Effector CD4-positive, alpha-beta T cell (primary cell): ENCODE measurements around the gene VWA3A.
"Not testable (repeated sequence)": the region's sequence is repeated elsewhere in the genome, so short reads cannot be mapped to it uniquely, and the experiment has no call there.

Experiments used
- DNase-seq: peaks from one replicate; pipeline ENCODE4 v3.0.0-alpha.2; 2020
- total RNA-seq: gene quantifications from one replicate; lab custom pipeline; 2026; lab: John Stamatoyannopoulos, UW

VWA3A gene, protein sequence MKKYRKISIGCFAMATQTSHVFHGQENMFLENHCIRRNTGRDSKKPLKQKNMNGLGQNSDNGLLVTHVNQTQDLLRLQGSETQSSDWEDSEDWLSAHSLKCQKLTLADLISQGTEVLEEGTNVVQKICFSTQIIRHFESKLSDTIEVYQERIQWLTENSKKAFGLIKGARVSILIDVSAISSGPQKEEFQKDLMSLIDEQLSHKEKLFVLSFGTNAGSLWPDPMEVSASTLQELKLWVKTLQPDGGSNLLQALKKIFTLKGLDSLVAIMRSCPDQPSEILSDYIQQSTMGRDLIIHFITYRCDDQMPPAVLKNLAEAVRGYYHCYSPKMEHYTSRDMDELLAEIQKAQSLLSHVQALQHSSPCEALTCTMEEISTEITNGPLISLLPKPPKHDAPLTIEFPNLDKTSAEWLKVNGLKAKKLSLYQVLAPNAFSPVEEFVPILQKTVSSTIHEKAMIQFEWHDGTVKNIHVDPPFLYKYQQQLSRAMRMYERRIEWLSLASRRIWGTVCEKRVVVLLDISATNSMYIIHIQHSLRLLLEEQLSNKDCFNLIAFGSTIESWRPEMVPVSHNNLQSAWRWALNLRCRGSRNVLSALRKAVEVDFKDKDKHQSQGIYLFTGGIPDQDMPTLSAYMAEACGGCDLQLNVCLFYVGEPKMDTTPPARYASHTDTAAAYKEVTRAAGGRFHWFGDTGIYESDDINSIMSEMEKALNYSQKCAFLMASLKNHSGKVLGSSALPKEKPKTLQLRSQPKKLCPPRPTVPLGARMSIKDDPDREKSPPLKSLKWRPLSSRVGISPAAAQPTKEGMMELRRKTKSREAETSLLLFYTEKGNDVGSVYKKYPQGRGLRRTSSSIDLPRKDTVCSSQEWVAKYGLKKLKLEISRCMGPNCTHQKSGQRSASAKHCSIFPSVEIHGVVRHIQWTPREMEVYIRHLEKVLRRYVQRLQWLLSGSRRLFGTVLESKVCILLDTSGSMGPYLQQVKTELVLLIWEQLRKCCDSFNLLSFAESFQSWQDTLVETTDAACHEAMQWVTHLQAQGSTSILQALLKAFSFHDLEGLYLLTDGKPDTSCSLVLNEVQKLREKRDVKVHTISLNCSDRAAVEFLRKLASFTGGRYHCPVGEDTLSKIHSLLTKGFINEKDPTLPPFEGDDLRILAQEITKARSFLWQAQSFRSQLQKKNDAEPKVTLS
- total RNA-seq: 1.3 reads per million

DNA sequence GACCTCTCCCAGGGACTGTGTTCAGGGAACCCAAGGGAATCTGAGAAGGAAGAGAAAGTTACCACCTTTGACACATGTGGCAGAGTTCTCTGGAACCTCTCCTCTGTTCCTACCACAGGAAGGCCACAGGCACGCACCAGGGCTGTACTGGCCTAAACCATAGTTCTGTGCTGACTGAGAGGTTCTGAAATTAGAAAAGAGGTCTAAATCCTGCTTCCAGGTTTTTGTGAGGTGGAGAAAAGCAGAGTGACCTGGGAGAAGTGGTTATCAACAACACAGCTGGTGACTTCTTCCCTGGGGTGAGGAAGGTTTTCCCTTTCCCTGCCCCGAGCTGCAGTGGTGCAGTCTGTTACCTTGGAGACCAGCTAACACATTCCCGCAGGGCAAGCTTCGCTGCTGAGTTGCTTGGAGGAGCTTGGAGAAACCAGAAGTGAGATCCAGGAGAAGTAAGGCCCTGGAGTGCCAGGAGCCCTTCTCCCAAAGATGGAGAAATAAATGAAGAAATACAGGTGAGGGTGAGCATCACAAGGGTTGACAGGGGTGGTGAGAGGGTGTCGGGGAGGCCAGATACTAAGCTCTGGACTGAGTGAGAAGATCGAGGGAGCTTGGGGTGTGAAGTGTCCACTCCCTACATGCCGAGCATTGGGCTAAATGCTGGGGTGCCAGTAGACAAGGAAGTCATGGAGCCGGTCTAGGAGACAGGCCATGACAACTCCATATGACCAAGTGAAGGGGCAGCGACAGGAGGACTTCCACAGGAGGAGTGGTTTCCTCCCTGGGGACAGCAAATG, at the start of gene VWA3A:
Gene VWA3A, plus strand, starts transcription at position 399 of the 791 bp plus-strand sequence. Its CDS starts 97 bp downstream, at position 496.
- DNase-seq: no peak

- not testable (repeated sequence) for DNase-seq
These were observed 48.5 kb upstream of the VWA3A start for GRCh38 chr16:22043882-22044281.

DNA sequence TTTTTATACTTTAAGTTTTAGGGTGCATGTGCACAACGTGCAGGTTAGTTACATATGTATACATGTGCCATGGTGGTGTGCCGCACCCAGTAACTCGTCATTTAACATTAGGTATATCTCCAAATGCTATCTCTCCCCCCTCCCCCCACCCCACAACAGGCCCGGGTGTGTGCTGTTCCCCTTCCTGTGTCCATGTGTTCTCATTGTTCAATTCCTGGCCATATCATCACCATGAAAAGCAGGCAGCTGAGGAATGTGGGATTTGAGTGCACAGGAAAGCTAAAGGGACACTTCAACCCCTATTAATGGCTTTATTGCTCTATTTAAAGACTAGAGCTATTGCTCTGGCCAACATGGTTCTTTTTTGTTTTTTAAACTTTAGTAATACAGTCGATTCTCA, 46.5 kb upstream of the VWA3A start:
- not testable (repeated sequence) for DNase-seq

DNA sequence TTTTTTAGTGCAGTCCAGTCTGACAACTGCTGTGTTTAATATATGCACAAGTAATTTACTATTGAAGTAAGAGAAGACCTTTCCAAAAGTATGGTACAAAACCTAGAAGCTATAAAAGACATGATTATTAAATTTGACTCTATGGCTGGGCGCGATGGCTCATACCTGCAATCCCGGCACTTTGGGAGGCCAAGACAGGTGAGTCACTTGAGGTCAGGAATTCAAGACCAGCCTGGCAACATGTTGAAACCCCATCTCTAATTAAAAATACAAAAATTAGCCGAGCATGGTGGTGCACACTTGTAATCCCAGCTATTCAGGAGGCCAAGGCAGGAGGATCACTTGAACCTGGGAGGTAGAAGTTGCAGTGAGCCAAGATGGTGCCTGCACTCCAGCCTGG, 41.4 kb upstream of the VWA3A start:
- no peak for DNase-seq

GRCh38 chr16:22052980-22053379, 39.4 kb upstream of the VWA3A start:
- no peak for DNase-seq

GRCh38 chr16:22053921-22054341, 38.4 kb upstream of the VWA3A start:
- DNase-seq: no peak

DNA sequence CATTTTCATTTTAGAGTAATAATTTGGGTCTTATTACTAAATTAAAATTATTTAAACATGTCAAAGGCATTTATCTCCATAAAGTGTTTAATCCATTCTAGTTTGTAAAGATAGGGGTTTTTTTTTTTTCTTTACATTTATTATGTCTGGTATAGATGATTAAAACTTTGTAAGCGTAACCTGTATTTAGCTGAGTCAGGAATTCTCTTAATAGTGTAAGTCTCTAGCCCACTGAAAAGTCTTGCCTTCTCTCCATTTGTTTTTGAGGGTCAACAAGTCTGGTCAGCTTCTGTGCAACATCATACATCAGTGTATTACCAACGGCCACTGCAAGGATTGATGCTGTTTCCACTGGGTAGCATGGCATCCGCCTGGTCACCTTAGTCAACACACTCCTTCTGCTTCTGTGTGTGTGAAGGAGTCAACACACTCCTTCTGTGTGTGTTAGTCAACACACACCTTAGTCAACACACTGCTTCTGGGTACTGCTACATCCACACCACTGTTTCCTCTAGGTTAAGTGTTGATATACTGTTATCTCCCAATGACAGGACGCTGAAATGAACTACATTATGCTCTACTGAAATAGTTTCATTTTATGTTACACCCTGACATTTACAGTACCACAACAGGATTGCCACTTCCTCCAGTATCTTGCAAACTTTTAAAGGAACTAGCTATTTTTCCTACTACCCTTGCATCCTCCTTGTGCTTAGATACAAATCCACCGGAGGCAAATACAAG, 37.3 kb upstream of the VWA3A start:
- DNase-seq: no peak

GRCh38 chr16:22055881-22056280, 36.5 kb upstream of the VWA3A start:
- no peak for DNase-seq

- DNase-seq: no peak
These were observed 28.4 kb upstream of the VWA3A start for GRCh38 chr16:22063888-22064467.

DNA sequence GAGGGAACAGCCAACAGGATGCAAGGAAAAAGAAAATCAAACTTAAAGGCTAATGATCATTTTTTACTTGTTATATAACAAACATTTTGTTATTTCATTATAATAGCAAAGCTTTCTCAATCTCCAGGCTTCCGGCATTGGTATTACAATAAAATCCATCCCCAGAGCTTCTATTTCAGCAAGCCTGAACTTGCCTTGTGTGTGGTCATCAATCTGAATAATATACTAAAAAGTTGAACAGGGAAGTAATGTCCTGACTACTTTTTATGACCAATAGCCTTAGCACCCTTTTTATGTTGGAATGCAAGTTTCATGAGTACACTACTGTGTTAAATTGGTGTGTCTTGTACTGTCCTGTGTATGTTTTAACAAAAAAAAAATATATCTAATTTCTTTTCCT, 27.1 kb upstream of the VWA3A start:
- DNase-seq: no peak

DNA sequence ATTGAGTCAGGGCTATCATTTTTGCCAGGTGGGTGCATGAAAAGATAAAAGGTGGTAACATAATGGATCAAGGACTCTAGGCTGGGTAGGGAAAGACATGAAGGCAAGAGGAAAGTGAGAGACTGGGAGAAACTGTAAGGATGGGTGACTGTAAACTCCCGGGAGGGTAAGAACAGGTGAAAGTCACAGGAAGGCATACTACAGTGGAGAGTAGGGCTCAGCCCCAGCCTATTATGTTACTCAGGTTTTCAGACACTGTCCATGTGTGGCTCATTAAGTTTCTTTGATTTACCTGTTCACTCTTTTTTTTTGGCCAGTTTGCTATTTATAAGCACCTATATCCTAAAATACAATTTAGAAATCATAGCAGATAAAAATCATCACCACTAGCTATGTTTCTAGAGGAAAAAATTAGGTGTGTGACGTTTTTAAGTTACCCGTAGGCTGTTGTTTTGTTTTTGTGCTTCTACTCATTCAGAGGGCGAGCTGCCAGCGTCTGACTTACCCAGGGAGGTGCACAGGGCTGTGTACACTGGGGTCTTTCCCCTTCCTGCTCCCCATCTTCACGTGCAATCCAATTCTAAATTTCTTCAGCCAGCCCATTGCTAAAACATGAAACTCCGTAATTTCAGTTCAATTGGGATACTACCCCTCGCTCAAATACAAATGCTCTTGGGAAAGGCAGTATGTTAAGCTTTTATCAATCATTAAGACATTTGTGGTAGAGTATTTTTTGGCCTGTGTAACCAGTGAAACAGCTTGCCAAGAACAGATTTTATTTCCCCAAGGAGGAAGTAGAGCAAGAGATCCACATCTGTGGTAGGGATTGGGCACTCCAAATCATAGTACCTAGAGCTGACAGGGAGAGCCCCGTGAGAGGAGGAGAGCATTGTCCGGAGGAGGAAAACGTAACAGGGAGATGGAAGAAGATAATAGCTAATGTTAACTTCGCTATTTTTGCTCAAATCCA, 21.7 kb upstream of the VWA3A start:
- DNase-seq: no peak

DNA sequence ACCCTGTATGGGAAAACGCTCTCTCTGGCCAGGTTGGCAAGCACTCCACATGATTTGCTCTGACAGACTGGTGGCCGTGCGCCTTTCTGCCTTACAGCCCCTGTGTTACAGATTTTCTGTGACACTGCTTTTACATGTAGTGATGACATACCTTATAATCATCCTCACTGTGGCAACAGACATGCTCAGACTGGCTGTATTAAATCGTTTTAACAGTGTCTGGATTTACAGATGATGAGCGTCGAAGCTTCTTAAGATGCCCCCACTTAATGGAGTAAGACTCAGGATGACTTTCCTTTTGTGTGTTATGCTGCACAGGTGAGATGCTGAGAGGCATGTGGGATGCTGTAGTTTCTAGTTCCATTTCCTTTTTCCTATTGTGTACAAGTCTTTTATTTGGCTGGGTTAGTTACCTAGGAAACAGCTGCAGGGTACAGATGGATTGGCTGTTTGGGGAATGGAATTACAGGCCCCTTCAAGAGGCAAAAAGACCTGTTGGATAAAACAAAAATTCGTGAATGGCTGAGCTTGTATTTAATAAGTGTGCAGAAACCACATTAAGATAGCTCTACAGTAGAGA, 20.9 kb upstream of the VWA3A start:
- no peak for DNase-seq

GRCh38 chr16:22073350-22073749, 19.0 kb upstream of the VWA3A start:
- no peak for DNase-seq

DNA sequence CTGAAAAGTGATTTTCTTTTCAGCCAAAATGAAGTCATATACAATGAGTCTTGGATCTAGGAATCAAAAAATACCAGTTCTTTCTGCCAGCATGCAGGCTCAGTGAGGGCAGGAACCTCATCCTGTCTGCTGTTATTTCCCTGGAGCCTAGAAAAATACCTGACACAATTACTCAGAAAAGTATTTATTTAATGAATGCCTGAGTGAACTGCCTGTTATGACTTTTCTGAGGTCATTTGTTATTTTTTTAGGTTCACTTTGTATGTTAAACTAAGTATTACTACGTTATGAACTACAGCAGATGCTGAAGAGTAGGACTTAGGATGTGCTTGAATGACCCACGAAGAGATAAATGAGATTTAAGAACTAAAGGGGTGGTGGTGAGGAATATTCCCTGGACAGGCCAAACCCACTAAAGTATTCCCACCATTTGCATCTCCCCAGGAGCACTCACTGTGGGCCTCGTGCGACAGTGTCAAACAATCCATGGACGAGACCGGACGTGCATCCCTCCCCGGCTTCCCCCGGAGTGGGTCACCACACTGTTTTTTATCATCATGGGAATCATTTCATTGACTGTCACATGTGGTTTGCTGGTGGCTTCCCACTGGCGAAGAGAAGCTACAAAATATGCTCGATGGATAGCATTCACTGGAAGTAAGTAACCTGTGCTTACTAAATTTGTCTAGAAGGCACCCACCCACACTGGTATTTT, 17.1 kb upstream of the VWA3A start:
- no peak for DNase-seq

DNA sequence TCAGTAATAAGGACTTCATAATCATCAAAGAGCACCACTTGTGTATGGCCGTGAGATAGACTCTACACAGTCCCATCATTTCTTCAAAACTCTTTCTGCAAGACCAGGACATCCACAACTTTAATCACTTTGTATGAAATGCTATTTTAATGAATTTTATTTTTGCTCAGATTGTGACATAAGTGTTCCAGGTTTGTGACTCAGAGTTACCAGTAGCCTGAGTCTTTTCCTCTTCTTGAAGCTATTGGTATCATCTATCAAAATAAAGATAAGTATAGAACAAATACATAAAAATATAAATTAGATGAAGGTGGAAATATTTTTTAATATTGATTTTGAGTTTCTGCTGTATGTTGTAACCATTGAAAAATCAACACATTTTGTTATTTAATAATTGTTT, 16.6 kb upstream of the VWA3A start:
- no peak for DNase-seq

DNA sequence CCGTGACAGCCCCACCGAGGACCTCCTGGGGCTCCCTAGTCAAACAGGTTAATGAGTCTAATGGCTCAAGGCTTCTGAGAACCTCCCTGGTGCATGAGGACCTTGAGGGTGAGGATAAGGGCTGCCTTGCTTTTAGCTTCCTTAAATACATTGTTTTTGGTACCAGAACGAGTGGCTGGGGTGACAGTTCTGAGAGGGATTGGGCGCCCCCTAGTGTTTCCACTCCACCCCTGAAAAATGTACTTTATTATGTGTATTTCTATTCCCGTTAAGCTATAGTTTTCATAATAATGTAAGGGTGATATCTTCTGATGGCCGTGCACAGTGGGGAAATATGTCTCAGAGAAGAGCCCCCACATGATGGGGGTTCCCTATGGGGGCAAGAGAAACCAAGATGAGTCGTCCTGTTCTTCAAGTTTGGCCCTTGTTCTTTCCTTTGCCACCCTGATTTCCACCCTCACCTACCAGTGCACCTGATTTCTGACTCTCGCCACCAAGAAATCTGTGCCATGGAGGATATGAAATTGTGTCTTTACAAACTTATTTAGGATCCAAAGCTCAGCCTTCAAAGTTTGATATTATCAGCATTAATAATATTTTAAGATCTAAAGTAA, 14.5 kb upstream of the VWA3A start:
- peak; percentile 60 for DNase-seq

GRCh38 chr16:22078656-22079055, 13.7 kb upstream of the VWA3A start:
- no peak for DNase-seq

DNA sequence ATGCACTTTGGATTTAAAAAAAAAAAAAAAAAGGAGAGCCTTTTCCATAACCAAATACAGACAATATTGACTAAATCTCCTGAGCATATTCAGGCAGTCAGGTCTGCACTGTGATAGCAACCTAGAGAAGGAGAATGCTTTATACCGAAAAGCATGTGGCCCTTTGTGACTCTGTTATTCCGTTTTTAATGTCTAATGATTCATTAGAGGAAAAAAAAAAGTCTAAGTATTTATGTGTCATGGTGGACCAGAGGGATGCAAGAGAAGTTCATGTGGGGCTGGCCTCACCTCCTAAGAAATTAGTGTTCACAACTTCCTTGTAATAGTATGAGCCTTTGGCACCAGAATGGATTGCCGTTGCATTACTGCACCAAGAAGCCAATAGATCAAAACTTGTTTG, 11.3 kb upstream of the VWA3A start:
- DNase-seq: no peak
